ENCODE data around the gene PTPRD. TPM values are rescaled to one million over a fixed set of nuclear protein-coding genes. Genes with fewer than 3 reads are reported as not detected.

The PTPRD gene
- total RNA-seq, 4 donors from 2014 or later, result 0.72 to 8.0 (median 3.0) TPM

- WGBS, 2 donors, result 64 to 73% methylated on average over 14 to 15 of the region's 15 CpGs
- intact Hi-C loops (cut with DNase I; ENCODE audit: low total_unique reads), result no loop called here
- DNase-seq (ENCODE audit: low spot score in 2 of 2), result no peak
- no peak for TF ChIP-seq POLR2A (IDR thresholded peaks at IDR 0.05)
- TF ChIP-seq CTCF (IDR thresholded peaks at IDR 0.05), result no peak
- no peak overlapping the region for H3K4me3 ChIP-seq (ENCODE audit: low read depth, poor library complexity, severe bottlenecking)
Observed at GRCh38 chr9:9855177-9856078, 757.4 kb downstream of the PTPRD start.

DNA sequence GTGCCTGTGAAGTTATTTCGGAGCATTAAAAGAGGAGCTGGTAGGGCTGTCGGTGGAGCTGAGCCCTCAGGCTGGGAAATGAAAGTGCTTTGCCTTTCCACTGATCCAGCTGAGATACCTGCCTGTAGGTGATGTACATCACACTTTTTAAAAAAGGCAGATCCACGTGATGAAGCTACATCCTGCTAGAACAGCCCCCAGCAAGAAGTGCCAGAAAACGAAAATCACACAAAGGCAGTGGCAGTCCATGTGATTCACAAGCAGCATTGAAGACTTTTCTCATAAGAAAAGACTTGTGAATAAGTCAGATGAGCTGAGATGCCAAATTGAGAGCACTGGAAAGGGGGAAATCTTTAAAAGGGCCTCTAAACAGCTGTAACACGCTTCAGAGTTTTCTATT is 765.1 kb downstream of the PTPRD start:
- intact Hi-C loops (cut with DNase I; ENCODE audit: low total_unique reads), result no loop called here
- DNase-seq (ENCODE audit: low spot score in 2 of 2), result no peak
- TF ChIP-seq CTCF (IDR thresholded peaks at IDR 0.05) (no peak), POLR2A (IDR thresholded peaks at IDR 0.05) (no peak)
- WGBS, 2 donors, result 43 to 49% methylated on average over 5 of the region's 5 CpGs
- H3K4me3 ChIP-seq (ENCODE audit: low read depth, poor library complexity, severe bottlenecking), result no peak overlapping the region

GRCh38 chr9:9846557-9846956 is 766.2 kb downstream of the PTPRD start:
- intact Hi-C loops (cut with DNase I; ENCODE audit: low total_unique reads), result no loop called here
- TF ChIP-seq POLR2A (IDR thresholded peaks at IDR 0.05) (no peak), CTCF (IDR thresholded peaks at IDR 0.05) (no peak)
- WGBS, 2 donors, result 12 to 24% methylated on average over 1 of the region's 1 CpG

DNA sequence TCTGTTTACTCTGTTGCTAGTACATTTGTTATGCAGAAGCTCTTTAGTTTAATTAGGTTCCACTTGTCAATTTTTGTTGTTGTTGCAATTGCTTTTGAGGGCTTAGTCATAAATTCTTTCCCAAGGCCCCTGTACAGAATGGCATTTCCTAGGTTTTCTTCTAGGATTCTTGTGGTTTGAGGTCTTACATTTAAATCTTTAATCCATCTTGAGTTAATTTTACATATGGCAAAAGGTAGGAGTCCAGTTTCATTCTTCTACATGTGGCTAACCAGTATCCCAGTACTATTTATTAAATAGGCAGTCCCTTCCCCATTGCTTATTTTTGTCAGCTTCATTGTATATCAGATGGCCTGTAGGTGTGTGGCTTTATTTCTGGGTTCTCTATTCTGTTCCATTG is 792.4 kb downstream of the PTPRD start:
- DNase-seq (ENCODE audit: low spot score in 2 of 2), result no peak
- TF ChIP-seq POLR2A (IDR thresholded peaks at IDR 0.05), result no peak
- no peak for TF ChIP-seq CTCF (IDR thresholded peaks at IDR 0.05)
- intact Hi-C loops (cut with DNase I; ENCODE audit: low total_unique reads), result no loop called here
- H3K4me3 ChIP-seq (ENCODE audit: low read depth, poor library complexity, severe bottlenecking), result no peak overlapping the region

More at GRCh38 chr9:9846557-9846956, 766.2 kb downstream of the PTPRD start:
- DNase-seq (ENCODE audit: low spot score in 2 of 2), result no peak
- H3K4me3 ChIP-seq (ENCODE audit: low read depth, poor library complexity, severe bottlenecking), result no peak overlapping the region

GRCh38 chr9:9819886-9820285 is 792.9 kb downstream of the PTPRD start:
- intact Hi-C loops (cut with DNase I; ENCODE audit: low total_unique reads), result no loop called here
- TF ChIP-seq CTCF (IDR thresholded peaks at IDR 0.05) (no peak), POLR2A (IDR thresholded peaks at IDR 0.05) (no peak)
- DNase-seq (ENCODE audit: low spot score in 2 of 2), result no peak
- H3K4me3 ChIP-seq (ENCODE audit: low read depth, poor library complexity, severe bottlenecking), result no peak overlapping the region
- 92 to 96% methylated on average over 5 of the region's 5 CpGs for WGBS, 2 donors
